Activated T-helper 17 cell treated with anti-CD3 and anti-CD28 coated beads, Interleukin-2, amount 50 U/mL, for 72 hours (primary cell): ENCODE data around the gene XXYLT1. TPM values are rescaled to one million over a fixed set of nuclear protein-coding genes. Genes with fewer than 3 reads are reported as not detected.

Source experiments
- ATAC-seq: fragments of 150-1000 bp; cut with Tn5 transposase; replicated peaks from 2 replicates; pipeline ENCODE4 v1.10.0; 2021; ENCODE audit warnings: mild to moderate bottlenecking, moderate library complexity
- H3K27ac Mint-ChIP-seq: one replicate; pipeline ENCODE4 v1.8.0; 2022; ENCODE audit warnings: mixed read lengths
- H3K27me3 Mint-ChIP-seq: one replicate; pipeline ENCODE4 v1.8.0; 2022; ENCODE audit warnings: mixed read lengths
- H3K36me3 Mint-ChIP-seq: one replicate; pipeline ENCODE4 v1.8.0; 2022; ENCODE audit warnings: low read depth, mild to moderate bottlenecking, mixed read lengths
- H3K4me1 Mint-ChIP-seq: one replicate; pipeline ENCODE4 v1.8.0; 2022; ENCODE audit warnings: mixed read lengths
- H3K4me3 Mint-ChIP-seq: one replicate; pipeline ENCODE4 v1.8.0; 2022; ENCODE audit warnings: mild to moderate bottlenecking, mixed read lengths
- H3K9me3 Mint-ChIP-seq: one replicate; pipeline ENCODE4 v1.8.0; 2022; ENCODE audit warnings: mixed read lengths
- total RNA-seq, 2 donors: library from RNA; stranded (reverse); gene quantifications; one replicate each; pipeline ENCODE4 v1.2.3, GENCODE V29; 2022

The XXYLT1 gene
- total RNA-seq, 2 donors from 2014 or later: 7.0 to 7.4 TPM

- Mint-ChIP-seq H3K27ac (no peak overlapping the region), H3K4me1 (no peaks in the 10 kb centered on the region), H3K27me3 (no peaks in the 10 kb centered on the region), H3K36me3 (no peaks in the 10 kb centered on the region), H3K4me3 (peak overlapping the region; percentile 82), H3K9me3 (no peaks in the 10 kb centered on the region)
- ATAC-seq: peak; percentile 79
Measured at GRCh38 chr3:195259475-195260279, 11.3 kb downstream of the XXYLT1 start.

GRCh38 chr3:195259154-195259474 lies 11.8 kb downstream of the XXYLT1 start:
- ATAC-seq: peak; percentile 11
- Mint-ChIP-seq H3K4me1 (no peaks in the 10 kb centered on the region), H3K36me3 (no peaks in the 10 kb centered on the region), H3K4me3 (peak overlapping the region; percentile 82), H3K9me3 (no peaks in the 10 kb centered on the region), H3K27ac (peak overlapping the region; percentile 72), H3K27me3 (no peaks in the 10 kb centered on the region)

- Mint-ChIP-seq H3K27ac (peak overlapping the region; percentile 72), H3K36me3 (no peaks in the 10 kb centered on the region), H3K4me3 (peak overlapping the region; percentile 82), H3K9me3 (no peaks in the 10 kb centered on the region), H3K4me1 (no peaks in the 10 kb centered on the region), H3K27me3 (no peaks in the 10 kb centered on the region)
- ATAC-seq: no peak
Measured at GRCh38 chr3:195258449-195259153, 12.4 kb downstream of the XXYLT1 start.

- Mint-ChIP-seq H3K9me3 (no peaks in the 10 kb centered on the region), H3K4me3 (peak overlapping the region; percentile 82), H3K27ac (peak overlapping the region; percentile 72), H3K27me3 (no peaks in the 10 kb centered on the region), H3K4me1 (no peaks in the 10 kb centered on the region), H3K36me3 (no peaks in the 10 kb centered on the region)
- ATAC-seq: no peak
Measured at GRCh38 chr3:195257454-195258448, 13.2 kb downstream of the XXYLT1 start.

- no peaks in the 10 kb centered on the region for H3K27me3 Mint-ChIP-seq
- H3K4me1 Mint-ChIP-seq: peaks cover under 1% of the 10 kb centered on the region
- ATAC-seq: no peak
- H3K4me3 Mint-ChIP-seq: no peak overlapping the region
- H3K9me3 Mint-ChIP-seq: no peaks in the 10 kb centered on the region
- H3K27ac Mint-ChIP-seq: no peak overlapping the region
- no peaks in the 10 kb centered on the region for H3K36me3 Mint-ChIP-seq
Measured at GRCh38 chr3:195256639-195257453, 14.1 kb downstream of the XXYLT1 start.

GRCh38 chr3:195255571-195256501 lies 15.1 kb downstream of the XXYLT1 start:
- no peaks in the 10 kb centered on the region for H3K9me3 Mint-ChIP-seq
- no peak overlapping the region for H3K27ac Mint-ChIP-seq
- H3K27me3 Mint-ChIP-seq: no peaks in the 10 kb centered on the region
- H3K36me3 Mint-ChIP-seq: no peaks in the 10 kb centered on the region
- ATAC-seq: no peak
- H3K4me1 Mint-ChIP-seq: peaks cover 4% of the 10 kb centered on the region
- no peak overlapping the region for H3K4me3 Mint-ChIP-seq

GRCh38 chr3:195255176-195255500 lies 15.8 kb downstream of the XXYLT1 start:
- no peak overlapping the region for H3K4me3 Mint-ChIP-seq
- ATAC-seq: no peak
- H3K27me3 Mint-ChIP-seq: no peaks in the 10 kb centered on the region
- no peaks in the 10 kb centered on the region for H3K36me3 Mint-ChIP-seq
- no peaks in the 10 kb centered on the region for H3K9me3 Mint-ChIP-seq
- H3K4me1 Mint-ChIP-seq: peaks cover 10% of the 10 kb centered on the region
- H3K27ac Mint-ChIP-seq: no peak overlapping the region

- no peak overlapping the region for H3K27ac Mint-ChIP-seq
- ATAC-seq: no peak
- no peaks in the 10 kb centered on the region for H3K27me3 Mint-ChIP-seq
- no peaks in the 10 kb centered on the region for H3K36me3 Mint-ChIP-seq
- no peak overlapping the region for H3K4me3 Mint-ChIP-seq
- peaks cover 15% of the 10 kb centered on the region for H3K4me1 Mint-ChIP-seq
- no peaks in the 10 kb centered on the region for H3K9me3 Mint-ChIP-seq
Measured at GRCh38 chr3:195254454-195255175, 16.3 kb downstream of the XXYLT1 start.

- no peak overlapping the region for H3K4me3 Mint-ChIP-seq
- no peaks in the 10 kb centered on the region for H3K27me3 Mint-ChIP-seq
- H3K9me3 Mint-ChIP-seq: no peaks in the 10 kb centered on the region
- no peak overlapping the region for H3K27ac Mint-ChIP-seq
- ATAC-seq: no peak
- peaks cover 16% of the 10 kb centered on the region for H3K4me1 Mint-ChIP-seq
- H3K36me3 Mint-ChIP-seq: no peaks in the 10 kb centered on the region
Measured at GRCh38 chr3:195253923-195254432, 17.0 kb downstream of the XXYLT1 start.

GRCh38 chr3:195251336-195252065 lies 19.5 kb downstream of the XXYLT1 start:
- peak; percentile 78 for ATAC-seq
- no peak overlapping the region for H3K4me3 Mint-ChIP-seq
- peaks cover 16% of the 10 kb centered on the region for H3K4me1 Mint-ChIP-seq
- H3K27me3 Mint-ChIP-seq: no peaks in the 10 kb centered on the region
- H3K27ac Mint-ChIP-seq: no peak overlapping the region
- H3K9me3 Mint-ChIP-seq: no peaks in the 10 kb centered on the region
- H3K36me3 Mint-ChIP-seq: no peaks in the 10 kb centered on the region

- Mint-ChIP-seq H3K9me3 (no peaks in the 10 kb centered on the region), H3K27ac (peak overlapping the region; percentile 42), H3K27me3 (no peaks in the 10 kb centered on the region), H3K36me3 (peaks cover 5% of the 10 kb centered on the region), H3K4me3 (peak overlapping the region; percentile 12), H3K4me1 (peaks cover 16% of the 10 kb centered on the region)
- peak; percentile 77 for ATAC-seq
Measured at GRCh38 chr3:195250473-195251251, 20.3 kb downstream of the XXYLT1 start.
